ENCODE measurements around the gene TBL1XR1. TPM values are rescaled to one million over a fixed set of nuclear protein-coding genes. Genes with fewer than 3 reads are reported as not detected.

The TBL1XR1 gene
- total RNA-seq, 1 experiment from 2014 or later: 127 TPM

GRCh38 chr3:177238686-177239216 is 41.5 kb upstream of the TBL1XR1 start:
- ChIA-PET POLR2A (no interaction called here), CTCF (no interaction called here)
- Histone ChIP-seq H3K27me3 (replicated peaks; ENCODE audit: control insufficient read depth, insufficient read depth, low read length) (no peaks in the 10 kb centered on the region), H3K9me3 (no peaks in the 10 kb centered on the region; the same call in 1 of the 2 replicates), H3K36me3 (ENCODE audit: control insufficient read depth, insufficient read depth, low read length) (no peaks in the 10 kb centered on the region), H3K4me3 (ENCODE audit: low read depth, low read length) (no peak overlapping the region), H3K4me1 (no peaks in the 10 kb centered on the region)
- no peaks in the 10 kb centered on the region for H3K27me3 Mint-ChIP-seq (ENCODE audit: insufficient read depth, unreplicated experiment)
- H3K4me3 Mint-ChIP-seq (ENCODE audit: unreplicated experiment): no peak overlapping the region
- no peak overlapping the region for H3K27ac Mint-ChIP-seq (ENCODE audit: unreplicated experiment)
- no peak for TF ChIP-seq CTCF (IDR thresholded peaks at IDR 0.05; ENCODE audit: insufficient read depth in 1 of 2, low read depth in 1 of 2, low read length in 1 of 2, severe bottlenecking in 1 of 2, unreplicated experiment in 1 of 2)
- no peaks in the 10 kb centered on the region for H3K4me1 Mint-ChIP-seq (ENCODE audit: low read depth, unreplicated experiment)
- BruUV-seq (replicated peaks): no TSS peak
- no peak for DNase-seq
- no peaks in the 10 kb centered on the region for H3K36me3 Mint-ChIP-seq (ENCODE audit: insufficient read depth, unreplicated experiment)
- H3K9me3 Mint-ChIP-seq (ENCODE audit: unreplicated experiment): no peaks in the 10 kb centered on the region
- intact Hi-C loops (cut with micrococcal nuclease; ENCODE audit: unreplicated experiment): no loop called here

GRCh38 chr3:177237206-177237605 is 39.9 kb upstream of the TBL1XR1 start:
- Histone ChIP-seq H3K4me1 (no peaks in the 10 kb centered on the region), H3K4me3 (ENCODE audit: low read depth, low read length) (no peak overlapping the region), H3K36me3 (ENCODE audit: control insufficient read depth, insufficient read depth, low read length) (no peaks in the 10 kb centered on the region), H3K9me3 (no peaks in the 10 kb centered on the region; the same call in 1 of the 2 replicates), H3K27me3 (replicated peaks; ENCODE audit: control insufficient read depth, insufficient read depth, low read length) (no peaks in the 10 kb centered on the region)
- Mint-ChIP-seq H3K9me3 (ENCODE audit: unreplicated experiment) (no peaks in the 10 kb centered on the region), H3K4me3 (ENCODE audit: unreplicated experiment) (no peak overlapping the region), H3K4me1 (ENCODE audit: low read depth, unreplicated experiment) (no peaks in the 10 kb centered on the region), H3K27ac (ENCODE audit: unreplicated experiment) (no peak overlapping the region), H3K36me3 (ENCODE audit: insufficient read depth, unreplicated experiment) (no peaks in the 10 kb centered on the region), H3K27me3 (ENCODE audit: insufficient read depth, unreplicated experiment) (no peaks in the 10 kb centered on the region)
- no TSS peak for BruUV-seq (replicated peaks)
- ChIA-PET POLR2A (no interaction called here), CTCF (no interaction called here)
- no peak for DNase-seq
- TF ChIP-seq CTCF (IDR thresholded peaks at IDR 0.05; ENCODE audit: insufficient read depth in 1 of 2, low read depth in 1 of 2, low read length in 1 of 2, severe bottlenecking in 1 of 2, unreplicated experiment in 1 of 2): no peak
- intact Hi-C loops (cut with micrococcal nuclease; ENCODE audit: unreplicated experiment): no loop called here

GRCh38 chr3:177236704-177237103 is 39.4 kb upstream of the TBL1XR1 start:
- H3K36me3 Mint-ChIP-seq (ENCODE audit: insufficient read depth, unreplicated experiment): no peaks in the 10 kb centered on the region
- H3K27me3 Mint-ChIP-seq (ENCODE audit: insufficient read depth, unreplicated experiment): no peaks in the 10 kb centered on the region

More at GRCh38 chr3:177236704-177237103, 39.4 kb upstream of the TBL1XR1 start:
- Mint-ChIP-seq H3K4me1 (ENCODE audit: low read depth, unreplicated experiment) (no peaks in the 10 kb centered on the region), H3K4me3 (ENCODE audit: unreplicated experiment) (no peak overlapping the region), H3K9me3 (ENCODE audit: unreplicated experiment) (peaks cover 2% of the 10 kb centered on the region), H3K27ac (ENCODE audit: unreplicated experiment) (no peak overlapping the region)
- no peaks in the 10 kb centered on the region for H3K36me3 ChIP-seq (ENCODE audit: control insufficient read depth, insufficient read depth, low read length)
- no peaks in the 10 kb centered on the region for H3K4me1 ChIP-seq
- no peak overlapping the region for H3K4me3 ChIP-seq (ENCODE audit: low read depth, low read length)
- DNase-seq: no peak
- intact Hi-C loops (cut with micrococcal nuclease; ENCODE audit: unreplicated experiment): no loop called here
- no peak for TF ChIP-seq CTCF (IDR thresholded peaks at IDR 0.05; ENCODE audit: insufficient read depth in 1 of 2, low read depth in 1 of 2, low read length in 1 of 2, severe bottlenecking in 1 of 2, unreplicated experiment in 1 of 2)
- no peaks in the 10 kb centered on the region; the same call in 1 of the 2 replicates for H3K9me3 ChIP-seq
- BruUV-seq (replicated peaks): no TSS peak
- ChIA-PET POLR2A (no interaction called here), CTCF (no interaction called here)
- H3K27me3 ChIP-seq (replicated peaks; ENCODE audit: control insufficient read depth, insufficient read depth, low read length): no peaks in the 10 kb centered on the region
